Astrocyte of the hippocampus (primary cell): Measurements from ENCODE around the gene CASKIN1.

Source experiments
- DNase-seq: peaks from one replicate; pipeline ENCODE4 v3.0.0; 2011; ENCODE audit warnings: low read depth, low spot score

CASKIN1 gene

GRCh38 chr16:2195322-2196161, 863 bp downstream of the CASKIN1 start:
- no peak for DNase-seq

- DNase-seq, result peak; percentile 66
Observed at GRCh38 chr16:2194852-2195321, 1.5 kb downstream of the CASKIN1 start.

GRCh38 chr16:2194166-2194834, 2.1 kb downstream of the CASKIN1 start:
- peak; percentile 51 for DNase-seq

- DNase-seq, result no peak
Observed at GRCh38 chr16:2191446-2191706, 5.0 kb downstream of the CASKIN1 start.

GRCh38 chr16:2190659-2191445, 5.6 kb downstream of the CASKIN1 start:
- no peak for DNase-seq

GRCh38 chr16:2190002-2190658, 6.3 kb downstream of the CASKIN1 start:
- DNase-seq, result no peak

GRCh38 chr16:2189252-2189893, 7.0 kb downstream of the CASKIN1 start:
- DNase-seq, result no peak

GRCh38 chr16:2188395-2188794, 8.0 kb downstream of the CASKIN1 start:
- no peak for DNase-seq

GRCh38 chr16:2187212-2187611, 9.2 kb downstream of the CASKIN1 start:
- DNase-seq, result no peak

- no peak for DNase-seq
Observed at GRCh38 chr16:2186505-2186904, 9.9 kb downstream of the CASKIN1 start.

- DNase-seq, result no peak
Observed at GRCh38 chr16:2186064-2186463, 10.3 kb downstream of the CASKIN1 start.

- DNase-seq, result no peak
Observed at GRCh38 chr16:2184962-2185361, 11.4 kb downstream of the CASKIN1 start.

GRCh38 chr16:2184346-2184745, 12.1 kb downstream of the CASKIN1 start:
- no peak for DNase-seq

- no peak for DNase-seq
Observed at GRCh38 chr16:2183671-2184070, 12.7 kb downstream of the CASKIN1 start.

GRCh38 chr16:2181952-2182351, 14.5 kb downstream of the CASKIN1 start:
- DNase-seq, result no peak

- no peak for DNase-seq
Observed at GRCh38 chr16:2180962-2181923, 15.2 kb downstream of the CASKIN1 start.

- DNase-seq, result no peak
Observed at GRCh38 chr16:2180461-2180860, 15.9 kb downstream of the CASKIN1 start.

- no peak for DNase-seq
Observed at GRCh38 chr16:2179576-2179975, 16.8 kb downstream of the CASKIN1 start.

GRCh38 chr16:2179107-2179501, 17.3 kb downstream of the CASKIN1 start:
- no peak for DNase-seq
